RWPE1 (cell line): ENCODE data around the gene OSBPL8.
"Not testable (repeated sequence)": the region's sequence is repeated elsewhere in the genome, so short reads cannot be mapped to it uniquely, and the experiment has no call there.

Experiments
- CTCF ChIA-PET: fragments of 350-600 bp; sonication (Branson Sonifier 250); formaldehyde crosslinking; extraction: SDS; loops from one replicate; lab custom pipeline; 2021; lab: Yijun Ruan, JAX
- POLR2A ChIA-PET: fragments of 400-600 bp; formaldehyde crosslinking; extraction: SDS; loops from one replicate; lab custom pipeline; 2020; ENCODE audit warnings: antibody characterized with exemption; ENCODE audit not compliant: low non-redundant PET; lab: Yijun Ruan, JAX
- DNase-seq: peaks from one replicate; pipeline ENCODE4 v3.0.0; 2012; ENCODE audit warnings: low spot score
- H3K27ac ChIP-seq: fragments of 450-650 bp; 2 replicates; pipeline ENCODE4 v1.5.1; 2017
- CTCF ChIP-seq: fragments of 450-650 bp; conservative IDR thresholded peaks from 2 replicates; pipeline ENCODE4 v1.5.1; 2017; ENCODE audit warnings: low read depth, mild to moderate bottlenecking

The OSBPL8 gene

DNA sequence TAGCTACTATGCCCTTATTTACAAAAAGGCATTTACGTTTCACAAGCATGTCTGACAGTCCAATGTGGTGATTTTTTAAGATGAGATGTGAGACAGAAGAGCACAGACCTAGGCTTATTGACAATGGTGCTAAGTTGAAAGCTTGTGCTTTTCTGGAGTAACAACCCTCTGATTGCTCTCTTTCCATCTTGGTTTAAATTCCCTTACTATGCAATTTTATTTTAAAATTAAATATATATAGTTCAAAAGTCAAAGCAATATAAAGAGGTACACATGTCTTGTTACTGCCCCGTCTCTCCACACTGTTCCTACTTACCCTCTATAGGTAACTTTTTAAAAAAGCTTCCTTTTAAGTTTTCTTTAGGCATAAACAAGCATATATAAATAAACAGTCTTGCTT lies 172.0 kb downstream of the OSBPL8 start:
- ChIA-PET POLR2A (no interaction called here), CTCF (no interaction called here)
- TF ChIP-seq CTCF = no peak
- no peak overlapping the region for H3K27ac ChIP-seq
- DNase-seq = no peak

DNA sequence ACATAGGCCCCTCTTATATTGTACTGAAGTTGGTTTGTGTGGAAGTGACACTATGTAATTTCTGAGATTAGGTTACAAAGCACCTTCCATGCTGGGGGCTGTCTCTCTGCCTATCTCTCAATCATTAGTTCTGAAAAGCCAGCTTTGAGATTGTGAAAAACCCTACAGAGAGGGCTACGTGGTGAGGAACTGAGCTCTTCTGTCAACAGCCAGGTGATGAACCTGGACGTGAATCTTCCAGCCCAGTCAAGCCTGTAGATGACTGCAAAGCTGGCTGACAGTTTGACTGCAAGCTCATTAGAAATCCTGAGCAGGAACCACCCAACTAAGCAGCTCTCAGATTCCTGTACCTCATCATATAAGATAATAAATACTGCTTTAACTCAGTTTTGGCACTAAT lies 175.0 kb downstream of the OSBPL8 start:
- ChIA-PET CTCF (no interaction called here), POLR2A (no interaction called here)
- DNase-seq = no peak
- no peak overlapping the region for H3K27ac ChIP-seq
- TF ChIP-seq CTCF = no peak

DNA sequence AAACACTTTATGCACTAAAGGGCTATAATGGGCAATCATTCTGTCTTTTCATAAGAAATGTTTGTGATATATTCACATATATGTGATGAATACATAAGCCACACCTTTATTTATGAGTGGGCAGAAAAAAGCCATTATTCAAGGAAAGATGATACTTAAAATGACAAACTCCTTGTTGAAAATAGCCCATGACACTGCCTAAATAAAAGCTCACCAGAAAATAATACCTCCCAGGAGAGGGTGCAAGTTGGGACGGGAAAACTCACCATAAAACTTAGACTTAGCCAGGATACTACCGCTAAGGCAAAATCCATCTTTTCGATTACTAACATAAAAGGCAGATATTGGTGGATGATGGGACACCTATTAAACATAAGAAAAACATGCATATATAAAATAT lies 175.6 kb downstream of the OSBPL8 start:
- no peak overlapping the region for H3K27ac ChIP-seq
- DNase-seq = no peak
- POLR2A ChIA-PET = no interaction called here
- CTCF ChIA-PET = no interaction called here
- TF ChIP-seq CTCF = no peak

DNA sequence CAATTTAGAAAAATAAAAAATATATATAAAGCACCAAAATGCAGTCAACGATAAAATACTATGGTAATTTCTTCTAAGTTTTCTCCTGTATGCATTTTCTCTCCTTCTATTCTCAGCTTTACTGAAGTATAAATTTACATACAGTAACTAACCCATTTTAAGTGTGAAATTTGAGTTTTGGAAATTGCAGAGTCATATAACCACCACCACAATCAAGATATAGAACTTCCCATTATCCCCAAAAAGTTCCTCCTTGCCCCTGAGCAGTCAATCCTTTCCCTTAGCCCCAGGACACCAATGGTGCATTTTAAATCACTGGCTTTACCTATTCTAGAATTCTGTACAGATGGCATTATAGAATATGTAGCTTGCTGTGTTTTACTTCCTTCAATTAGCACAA lies 180.3 kb downstream of the OSBPL8 start:
- CTCF ChIA-PET = no interaction called here
- H3K27ac ChIP-seq = no peak overlapping the region
- no peak for TF ChIP-seq CTCF
- POLR2A ChIA-PET = no interaction called here
- no peak for DNase-seq

DNA sequence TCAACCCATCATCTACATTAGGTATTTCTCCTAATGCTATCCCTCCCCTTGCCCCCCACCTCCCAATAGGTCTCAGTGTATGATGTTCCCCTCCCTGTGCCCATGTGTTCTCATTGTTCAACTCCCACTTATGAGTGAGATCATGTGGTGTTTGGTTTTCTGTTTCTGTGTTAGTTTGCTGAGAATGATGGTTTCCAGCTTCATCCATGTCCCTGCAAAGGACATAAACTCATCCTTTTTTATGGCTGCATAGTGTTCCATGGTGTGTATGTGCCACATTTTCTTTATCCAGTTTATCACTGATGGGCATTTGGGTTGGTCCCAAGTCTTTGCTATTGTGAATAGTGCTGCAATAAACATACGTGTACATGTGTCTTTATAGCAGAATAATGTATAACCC lies 182.7 kb downstream of the OSBPL8 start:
- DNase-seq, POLR2A ChIA-PET, CTCF ChIA-PET, H3K27ac ChIP-seq: not testable (repeated sequence)

- no peak overlapping the region for H3K27ac ChIP-seq
- CTCF ChIA-PET = interaction anchor here (0.5 to 0.7 kb wide), 2 partner anchors 577 to 849 kb away, joined by 3 to 7 read pairs; no protein-coding TSS in a partner anchor
- no peak for DNase-seq
- TF ChIP-seq CTCF = no peak
- POLR2A ChIA-PET = no interaction called here
Measured at GRCh38 chr12:76375939-76376338, 183.6 kb downstream of the OSBPL8 start.

GRCh38 chr12:76375470-76375869 lies 184.1 kb downstream of the OSBPL8 start:
- TF ChIP-seq CTCF = no peak
- POLR2A ChIA-PET = no interaction called here
- DNase-seq = no peak
- CTCF ChIA-PET = interaction anchor here (0.5 to 0.7 kb wide), 2 partner anchors 577 to 849 kb away, joined by 3 to 7 read pairs; no protein-coding TSS in a partner anchor
- no peak overlapping the region for H3K27ac ChIP-seq
